Loucy (cell line): ENCODE measurements around the gene HDGF.

Source experiments
- CTCF ChIP-seq: fragments of 200-600 bp; sonication (generic); conservative IDR thresholded peaks from 2 replicates; pipeline ENCODE4 v1.5.1; 2014; ENCODE audit warnings: mild to moderate bottlenecking, antibody characterized with exemption, low read length
- EZH2phosphoT487 ChIP-seq: fragments of 200-600 bp; IDR thresholded peaks from 2 replicates; pipeline ENCODE4 v1.6.1; 2018; ENCODE audit warnings: antibody characterized with exemption, mild to moderate bottlenecking, moderate library complexity, borderline replicate concordance

- no peak for TF ChIP-seq EZH2phosphoT487
- no peak for TF ChIP-seq CTCF
Observed at GRCh38 chr1:156749419-156750118, 1.9 kb downstream of the HDGF start.
